HK-2 (cell line): ENCODE measurements around the gene SREBF1.

Experiments
- DNase-seq: peaks from one replicate; pipeline ENCODE4 v3.0.0-alpha.2; 2018; ENCODE audit not compliant: unreplicated experiment

SREBF1 gene

DNA sequence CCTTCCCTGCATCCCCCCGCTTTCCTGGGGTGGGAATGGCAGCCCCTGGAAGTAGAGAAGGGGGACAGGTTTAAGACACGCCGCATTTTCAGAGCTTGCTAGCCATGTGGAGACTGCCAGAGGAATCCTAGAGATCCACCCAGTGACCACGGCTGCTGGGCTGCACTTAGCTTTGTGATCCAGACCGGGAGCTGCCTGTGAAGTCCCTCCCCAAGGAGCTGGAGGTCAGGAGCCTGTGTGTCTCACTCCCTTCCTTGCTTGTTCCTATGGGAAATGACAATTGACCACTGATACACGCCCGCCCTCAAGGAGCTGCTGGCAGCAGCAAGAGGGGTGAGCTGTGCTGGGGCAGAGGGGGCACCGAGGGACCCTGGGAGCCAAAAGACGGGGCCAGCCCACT, 73.7 kb downstream of the SREBF1 start:
- DNase-seq, result no peak

DNA sequence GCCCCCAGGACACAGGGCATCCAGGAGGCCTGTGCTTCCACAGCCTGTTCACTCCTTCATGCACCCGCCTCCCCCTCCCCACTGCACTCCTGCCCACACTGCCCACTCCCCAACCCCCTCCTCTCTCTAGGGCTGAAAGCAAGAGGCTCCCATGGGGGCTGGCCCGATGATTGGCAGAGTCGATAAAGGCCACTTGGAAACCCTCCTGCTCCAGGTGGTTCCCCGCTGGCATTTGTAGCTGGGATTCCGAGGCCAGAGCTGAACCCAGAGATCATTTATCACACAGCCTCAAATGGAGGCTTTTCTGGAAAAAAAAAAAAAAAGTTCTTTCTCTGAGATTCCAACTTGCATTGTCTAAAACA, 74.1 kb downstream of the SREBF1 start:
- no peak for DNase-seq
